ENCODE results near the gene BGN.

Gene BGN

GRCh38 chrX:153530411-153531129 is 35.8 kb downstream of the BGN start:
- no peak for TF ChIP-seq MAX (IDR thresholded peaks at IDR 0.05; ENCODE audit: low read depth, low read length)
- TF ChIP-seq MYC (IDR thresholded peaks at IDR 0.05; ENCODE audit: low read depth, low read length) = no peak
- TF ChIP-seq, protein P1, sequence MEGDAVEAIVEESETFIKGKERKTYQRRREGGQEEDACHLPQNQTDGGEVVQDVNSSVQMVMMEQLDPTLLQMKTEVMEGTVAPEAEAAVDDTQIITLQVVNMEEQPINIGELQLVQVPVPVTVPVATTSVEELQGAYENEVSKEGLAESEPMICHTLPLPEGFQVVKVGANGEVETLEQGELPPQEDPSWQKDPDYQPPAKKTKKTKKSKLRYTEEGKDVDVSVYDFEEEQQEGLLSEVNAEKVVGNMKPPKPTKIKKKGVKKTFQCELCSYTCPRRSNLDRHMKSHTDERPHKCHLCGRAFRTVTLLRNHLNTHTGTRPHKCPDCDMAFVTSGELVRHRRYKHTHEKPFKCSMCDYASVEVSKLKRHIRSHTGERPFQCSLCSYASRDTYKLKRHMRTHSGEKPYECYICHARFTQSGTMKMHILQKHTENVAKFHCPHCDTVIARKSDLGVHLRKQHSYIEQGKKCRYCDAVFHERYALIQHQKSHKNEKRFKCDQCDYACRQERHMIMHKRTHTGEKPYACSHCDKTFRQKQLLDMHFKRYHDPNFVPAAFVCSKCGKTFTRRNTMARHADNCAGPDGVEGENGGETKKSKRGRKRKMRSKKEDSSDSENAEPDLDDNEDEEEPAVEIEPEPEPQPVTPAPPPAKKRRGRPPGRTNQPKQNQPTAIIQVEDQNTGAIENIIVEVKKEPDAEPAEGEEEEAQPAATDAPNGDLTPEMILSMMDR (IDR thresholded peaks at IDR 0.05; ENCODE audit: low read depth, low read length) = no peak
- H3K4me3 ChIP-seq (ENCODE audit: low read depth, low read length) = no peak overlapping the region
- DNase-seq (ENCODE audit: low read depth) = no peak

DNA sequence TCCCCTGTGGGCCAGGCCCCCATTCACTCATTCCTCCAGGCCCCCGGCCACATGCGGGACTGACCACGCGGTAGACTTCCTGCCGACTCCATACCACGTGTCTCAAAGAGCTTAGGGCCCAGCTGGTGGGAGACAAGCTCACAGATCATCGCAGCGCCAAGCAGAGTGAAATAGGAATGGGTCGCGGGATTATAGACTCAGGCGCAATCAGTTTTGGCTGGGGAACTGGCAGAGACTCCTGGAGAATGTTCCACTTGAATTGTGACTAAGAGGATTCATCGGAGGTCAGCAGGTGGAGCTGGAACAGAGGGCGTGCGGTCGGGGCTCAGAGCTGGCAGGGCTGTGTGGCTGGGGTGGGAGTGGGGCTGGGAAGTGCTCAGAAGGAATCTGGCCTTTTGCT is 38.3 kb downstream of the BGN start:
- DNase-seq (ENCODE audit: low read depth) = no peak
- H3K4me3 ChIP-seq (ENCODE audit: low read depth, low read length) = no peak overlapping the region
- TF ChIP-seq MYC (IDR thresholded peaks at IDR 0.05; ENCODE audit: low read depth, low read length) (no peak), MAX (IDR thresholded peaks at IDR 0.05; ENCODE audit: low read depth, low read length) (no peak), POLR2A (IDR thresholded peaks at IDR 0.05; ENCODE audit: extremely low read depth, insufficient read length) (no peak)
- TF ChIP-seq, protein P1 (IDR thresholded peaks at IDR 0.05; ENCODE audit: low read depth, low read length) = no peak

GRCh38 chrX:153537080-153537479 is 42.3 kb downstream of the BGN start:
- no peak for DNase-seq (ENCODE audit: low read depth)
- no peak overlapping the region for H3K4me3 ChIP-seq (ENCODE audit: low read depth, low read length)
- TF ChIP-seq POLR2A (IDR thresholded peaks at IDR 0.05; ENCODE audit: extremely low read depth, insufficient read length) (no peak), MYC (IDR thresholded peaks at IDR 0.05; ENCODE audit: low read depth, low read length) (no peak), MAX (IDR thresholded peaks at IDR 0.05; ENCODE audit: low read depth, low read length) (no peak)
- TF ChIP-seq, protein P1 (IDR thresholded peaks at IDR 0.05; ENCODE audit: low read depth, low read length) = no peak

- DNase-seq (ENCODE audit: low read depth) = no peak
- H3K4me3 ChIP-seq (ENCODE audit: low read depth, low read length) = no peak overlapping the region
- TF ChIP-seq MYC (IDR thresholded peaks at IDR 0.05; ENCODE audit: low read depth, low read length) = no peak
- no peak for TF ChIP-seq MAX (IDR thresholded peaks at IDR 0.05; ENCODE audit: low read depth, low read length)
- TF ChIP-seq, protein P1 (IDR thresholded peaks at IDR 0.05; ENCODE audit: low read depth, low read length) = no peak
- TF ChIP-seq POLR2A (IDR thresholded peaks at IDR 0.05; ENCODE audit: extremely low read depth, insufficient read length) = no peak
Measured at GRCh38 chrX:153537526-153538295, 42.9 kb downstream of the BGN start.

DNA sequence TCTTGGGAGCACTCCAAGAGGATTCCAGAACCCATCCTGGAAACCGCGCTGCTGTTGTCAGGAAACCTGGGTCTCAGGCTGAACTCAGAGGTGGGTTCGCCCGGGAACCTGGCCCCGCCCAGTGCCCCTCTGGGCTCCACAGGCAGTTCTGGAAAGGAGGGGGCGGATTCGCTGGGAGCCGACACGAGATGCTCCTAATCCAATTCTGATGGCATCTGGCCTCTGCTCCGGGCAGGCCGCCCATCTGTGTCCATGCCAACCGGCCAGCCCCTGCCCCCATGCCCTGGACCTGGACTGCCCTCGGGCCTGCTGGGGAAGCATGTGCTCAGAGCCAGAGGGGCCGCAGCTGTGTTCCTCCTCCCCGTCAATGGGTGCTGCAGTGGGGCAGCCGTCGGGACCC is 43.6 kb downstream of the BGN start:
- no peak for DNase-seq (ENCODE audit: low read depth)
- no peak for TF ChIP-seq POLR2A (IDR thresholded peaks at IDR 0.05; ENCODE audit: extremely low read depth, insufficient read length)
- H3K4me3 ChIP-seq (ENCODE audit: low read depth, low read length) = no peak overlapping the region

GRCh38 chrX:153539171-153539978 is 44.6 kb downstream of the BGN start:
- DNase-seq (ENCODE audit: low read depth) = peak; percentile 68
- no peak overlapping the region for H3K4me3 ChIP-seq (ENCODE audit: low read depth, low read length)
- TF ChIP-seq, protein P1 (IDR thresholded peaks at IDR 0.05; ENCODE audit: low read depth, low read length) = peak; percentile 86
- no peak for TF ChIP-seq MYC (IDR thresholded peaks at IDR 0.05; ENCODE audit: low read depth, low read length)
- TF ChIP-seq MAX (IDR thresholded peaks at IDR 0.05; ENCODE audit: low read depth, low read length) = peak; percentile 9; the same call in 1 of the 2 replicates
- no peak for TF ChIP-seq POLR2A (IDR thresholded peaks at IDR 0.05; ENCODE audit: extremely low read depth, insufficient read length)
